HepG2 (cell line): Measurements from ENCODE around the gene TUBB2B. TPM values are rescaled to one million over a fixed set of nuclear protein-coding genes. Genes with fewer than 3 reads are reported as not detected.

Experiments used
- ATAC-seq: fragments of 200-7000 bp; cut with Tn5 transposase; 3 replicates; pipeline ENCODE4 v1.9.1; 2020; ENCODE audit warnings: mild to moderate bottlenecking, moderate library complexity
- BruUV-seq: library from RNA; stranded (reverse); fragments of 400-500 nt; replicated peaks from 2 replicates; lab custom pipeline; 2021; lab: Mats Ljungman, UMichigan
- CTCF ChIA-PET: fragments of 300-600 bp; formaldehyde crosslinking; extraction: SDS; loops from one replicate; lab custom pipeline; 2021; ENCODE audit warnings: low total read pairs, inconsistent platforms, low intra/inter-chr PET ratio; lab: Yijun Ruan, JAX
- POLR2A ChIA-PET: fragments of 350-600 bp; sonication (Branson Sonifier 250); formaldehyde crosslinking; loops from one replicate; lab custom pipeline; 2020; ENCODE audit warnings: antibody characterized with exemption, inconsistent platforms; lab: Yijun Ruan, JAX
- DNase-seq: peaks from one replicate; pipeline ENCODE4 v3.0.0-alpha.2; 2015; ENCODE audit warnings: low spot score
- FAIRE-seq: peaks from 3 replicates; lab custom pipeline; 2011; peaks lifted over from hg19 to GRCh38; lab: Jason Lieb, UNC
- H2AFZ ChIP-seq: one replicate; pipeline ENCODE4 v1.6.1; 2011; ENCODE audit warnings: low read length, inconsistent platforms
- H3K27ac ChIP-seq: fragments of 300-600 bp; 3 replicates; pipeline ENCODE4 v1.8.0; 2011; ENCODE audit warnings: mixed run types, mild to moderate bottlenecking, mixed read lengths, low read length, inconsistent platforms; ENCODE audit not compliant: insufficient read depth; ENCODE audit errors: extremely low read length
- H3K27me3 ChIP-seq, 2 experiments: fragments of 200-600 bp in 1 of 2; 2 replicates in 1 of 2; 3 replicates in 1 of 2; pipeline versions ENCODE4 v1.6.0 to v1.8.0; 2011; ENCODE audit warnings: low read length in 2 of 2, mild to moderate bottlenecking in 2 of 2, moderate library complexity in 2 of 2, inconsistent platforms in 1 of 2; ENCODE audit not compliant: insufficient read depth in 2 of 2, control insufficient read depth in 1 of 2
- H3K36me3 ChIP-seq, 2 experiments: fragments of 200-600 bp in 1 of 2; replicated peaks in 1 of 2; 2 replicates in 1 of 2; 3 replicates in 1 of 2; pipeline versions ENCODE4 v1.5.1 to v1.8.0; 2011; ENCODE audit warnings: low read length in 2 of 2, inconsistent platforms in 1 of 2; ENCODE audit not compliant: insufficient read depth in 2 of 2, control insufficient read depth in 1 of 2
- H3K4me1 ChIP-seq: 2 replicates; pipeline ENCODE4 v1.5.1; 2012; ENCODE audit warnings: low read length, inconsistent platforms; ENCODE audit not compliant: insufficient read depth
- H3K4me2 ChIP-seq: 2 replicates; pipeline ENCODE4 v1.6.0; 2011; ENCODE audit warnings: low read depth, low read length, inconsistent platforms
- H3K4me3 ChIP-seq, 3 experiments: fragments of 200-600 bp in 1 of 3; sonication (generic), shearing (Covaris generic) in 1 of 3; replicated peaks in 1 of 3; 2 replicates each; pipeline ENCODE4 v1.5.1; 2011 to 2016; ENCODE audit warnings: low read length in 3 of 3, inconsistent platforms in 2 of 3, low read depth in 2 of 3, mild to moderate bottlenecking in 2 of 3, control low read depth in 1 of 3, mixed read lengths in 1 of 3; ENCODE audit not compliant: insufficient read depth in 1 of 3
- H3K79me2 ChIP-seq: one replicate; pipeline ENCODE4 v1.6.1; 2011; ENCODE audit warnings: low read length, inconsistent platforms; ENCODE audit not compliant: insufficient read depth
- H3K9ac ChIP-seq: 2 replicates; pipeline ENCODE4 v1.6.0; 2011; ENCODE audit warnings: mild to moderate bottlenecking, low read depth, low read length, inconsistent platforms; ENCODE audit not compliant: insufficient read depth
- H3K9me3 ChIP-seq: 2 replicates; pipeline ENCODE4 v1.5.1; 2012; ENCODE audit warnings: mild to moderate bottlenecking, low read length
- H4K20me1 ChIP-seq: 2 replicates; pipeline ENCODE4 v1.6.0; 2011; ENCODE audit warnings: inconsistent platforms, mild to moderate bottlenecking, low read length, moderate library complexity; ENCODE audit not compliant: insufficient read depth
- IRF1 ChIP-seq: sonication (generic); formaldehyde crosslinking; IDR thresholded peaks from 2 replicates; pipeline ENCODE4 v1.4.0; 2020; ENCODE audit warnings: low read depth, mild to moderate bottlenecking, missing genetic modification reagents
- KDM3A ChIP-seq: IDR thresholded peaks from 2 replicates; pipeline ENCODE4 v1.6.1; 2018; ENCODE audit warnings: low read depth, missing compliant biosample characterization
- MBNL3 ChIP-seq: fragments of 250-450 bp; sonication (Bioruptor Pico); conservative IDR thresholded peaks from 2 replicates; pipeline ENCODE4 v1.8.0; 2022; ENCODE audit warnings: mild to moderate bottlenecking, inconsistent platforms
- MNT ChIP-seq: fragments of 450-650 bp; IDR thresholded peaks from 2 replicates; pipeline ENCODE4 v1.6.1; 2016
- RBAK ChIP-seq: sonication (generic); formaldehyde crosslinking; IDR thresholded peaks from 2 replicates; pipeline ENCODE4 v1.5.1; 2020; ENCODE audit warnings: mild to moderate bottlenecking, missing genetic modification reagents
- RCOR2 ChIP-seq: IDR thresholded peaks from 2 replicates; pipeline ENCODE4 v1.6.1; 2016; ENCODE audit warnings: missing biosample characterization, missing genetic modification reagents
- SATB2 ChIP-seq: sonication (generic); formaldehyde crosslinking; IDR thresholded peaks from 2 replicates; pipeline ENCODE4 v1.5.0; 2020; ENCODE audit warnings: missing genetic modification reagents
- SP4 ChIP-seq: sonication (generic); formaldehyde crosslinking; IDR thresholded peaks from 2 replicates; pipeline ENCODE4 v1.8.1; 2023; ENCODE audit warnings: mild to moderate bottlenecking, missing genetic modification reagents
- TEF ChIP-seq: sonication (generic); formaldehyde crosslinking; IDR thresholded peaks from 2 replicates; pipeline ENCODE4 v1.5.0; 2020; ENCODE audit warnings: missing genetic modification reagents
- TP53 ChIP-seq: sonication (generic); formaldehyde crosslinking; conservative IDR thresholded peaks from 2 replicates; pipeline ENCODE4 v1.4.0; 2020; ENCODE audit warnings: missing genetic modification reagents
- ZNF10 ChIP-seq: sonication (generic); formaldehyde crosslinking; IDR thresholded peaks from 2 replicates; pipeline ENCODE4 v1.4.0; 2020; ENCODE audit warnings: mild to moderate bottlenecking, low read depth, missing genetic modification reagents, borderline replicate concordance
- ZNF30 ChIP-seq: sonication (generic); formaldehyde crosslinking; IDR thresholded peaks from 2 replicates; pipeline ENCODE4 v1.5.0; 2020; ENCODE audit warnings: mild to moderate bottlenecking, missing genetic modification reagents
- ZNF431 ChIP-seq: sonication (generic); formaldehyde crosslinking; IDR thresholded peaks from 2 replicates; pipeline ENCODE4 v1.9.0; 2022; ENCODE audit warnings: missing genetic modification reagents, low read depth, mild to moderate bottlenecking, borderline replicate concordance
- ZNF615 ChIP-seq: sonication (generic); formaldehyde crosslinking; IDR thresholded peaks from 2 replicates; pipeline ENCODE4 v1.5.0; 2020; ENCODE audit warnings: mild to moderate bottlenecking, missing genetic modification reagents, borderline replicate concordance
- ZNF746 ChIP-seq: sonication (generic); formaldehyde crosslinking; IDR thresholded peaks from 2 replicates; pipeline ENCODE4 v1.8.0; 2022; ENCODE audit warnings: mild to moderate bottlenecking, missing genetic modification reagents
- ZNF747 ChIP-seq: sonication (generic); formaldehyde crosslinking; IDR thresholded peaks from 2 replicates; pipeline ENCODE4 v1.8.1; 2023; ENCODE audit warnings: missing genetic modification reagents, mild to moderate bottlenecking, borderline replicate concordance
- ZNF773 ChIP-seq: sonication (generic); formaldehyde crosslinking; IDR thresholded peaks from 2 replicates; pipeline ENCODE4 v1.4.0; 2020; ENCODE audit warnings: missing genetic modification reagents, borderline replicate concordance
- WGBS: methylation state at CpG from one replicate; pipeline ENCODE4 v1.1.6; 2017; ENCODE audit warnings: low lambda C conversion rate; 5-methylcytosine and 5-hydroxymethylcytosine counted together
- in situ Hi-C: cut with HindIII; loops from 2 replicates; pipeline ENCODE4 v1.10.0; 2017; ENCODE audit warnings: low pct_unique_long_range_greater_than_20kb; ENCODE audit not compliant: extremely low pct_ligation_motif_present
- intact Hi-C: fragments of 100-400 bp; cut with micrococcal nuclease; formaldehyde crosslinking; loops from one replicate; pipeline ENCODE4 v1.10.0; 2022; ENCODE audit not compliant: unreplicated experiment
- polyA plus RNA-seq, 8 experiments: library from polyadenylated mRNA; depleted of rRNA in 3 of 8; stranded (reverse) in 7 of 8; unstranded in 1 of 8; fragments of >200 nt; fragmentation: Illumina TruSeq in 4 of 8; extraction: Trizol in 4 of 8; gene quantifications; 2 replicates each; pipeline versions ENCODE4 v1.2.1 to v1.2.3, GENCODE V29; 2011 to 2016; ENCODE audit warnings: low read depth in 4 of 8, missing spikeins in 1 of 8, mixed read lengths in 1 of 8; ENCODE audit not compliant: insufficient read depth in 1 of 8
- total RNA-seq, 5 experiments: library from RNA; depleted of rRNA; stranded (reverse); fragments of >200 nt; fragmentation: Illumina TruSeq; extraction: Trizol; gene quantifications; 2 replicates each; pipeline ENCODE4 v1.2.3, GENCODE V29; 2016; ENCODE audit warnings: low read depth in 1 of 5

TUBB2B gene
- total and polyA plus RNA-seq, 2 of the 13 experiments (the other 11 are each of a cell fraction or from before 2014, with no cell fraction given) = 10.3 to 23.6 TPM

GRCh38 chr6:3190779-3191178 lies 36.7 kb downstream of the TUBB2B start:
- POLR2A ChIA-PET = no interaction called here
- intact Hi-C loops = no loop called here

GRCh38 chr6:3190056-3190455 lies 37.4 kb downstream of the TUBB2B start:
- H3K9ac ChIP-seq = no peak overlapping the region
- no peaks in the 10 kb centered on the region for H3K9me3 ChIP-seq
- H3K4me2 ChIP-seq = no peak overlapping the region
- H3K27me3 ChIP-seq = peaks cover 0 to 3% of the 10 kb centered on the region in 2 experiments; a peak in 2 of 5 replicates
- intact Hi-C loops (no loop called here), in situ Hi-C loops (no loop called here)
- DNase-seq (no peak), FAIRE-seq (no peak), ATAC-seq (no peak)
- H3K4me1 ChIP-seq = peaks cover 18% of the 10 kb centered on the region
- no peaks in the 10 kb centered on the region; a peak in 1 of 5 replicates for H3K36me3 ChIP-seq
- H4K20me1 ChIP-seq = no peaks in the 10 kb centered on the region
- H3K27ac ChIP-seq = no peak overlapping the region
- 67% methylated on average over 4 of the region's 4 CpGs for WGBS
- H3K4me3 ChIP-seq = no peak overlapping the region
- ChIA-PET CTCF (no interaction called here), POLR2A (no interaction called here)
- peaks cover 7% of the 10 kb centered on the region for H3K79me2 ChIP-seq
- no TSS peak for BruUV-seq
- H2AFZ ChIP-seq = no peak overlapping the region
- TF ChIP-seq MBNL3 (no peak), ZNF615 (no peak), ZNF431 (CRISPR knock-in tag) (no peak), TEF (CRISPR knock-in tag) (no peak), SP4 (CRISPR knock-in tag) (no peak), RCOR2 (CRISPR knock-in tag) (no peak), SATB2 (CRISPR knock-in tag) (no peak), ZNF773 (CRISPR knock-in tag) (no peak), IRF1 (CRISPR knock-in tag) (no peak)

More at GRCh38 chr6:3190779-3191178, 36.7 kb downstream of the TUBB2B start:
- ATAC-seq (no peak), DNase-seq (no peak), FAIRE-seq (no peak)
- in situ Hi-C loops = no loop called here
- Histone ChIP-seq H3K27ac (no peak overlapping the region), H3K4me1 (peaks cover 26% of the 10 kb centered on the region), H3K4me3 (no peak overlapping the region), H3K9me3 (no peaks in the 10 kb centered on the region), H3K4me2 (no peak overlapping the region), H2AFZ (no peak overlapping the region), H3K9ac (no peak overlapping the region), H3K27me3 (peaks cover 0 to 3% of the 10 kb centered on the region in 2 experiments; a peak in 2 of 5 replicates), H3K36me3 (no peaks in the 10 kb centered on the region; a peak in 1 of 5 replicates), H3K79me2 (peaks cover 7% of the 10 kb centered on the region), H4K20me1 (no peaks in the 10 kb centered on the region)
- no peak for TF ChIP-seq MNT
- TF ChIP-seq ZNF30 (CRISPR knock-in tag) = no peak
- no peak for TF ChIP-seq KDM3A (CRISPR knock-in tag)
- no peak for TF ChIP-seq ZNF747 (CRISPR knock-in tag)
- TF ChIP-seq TP53 (CRISPR knock-in tag) = no peak
- peak; percentile 87 for TF ChIP-seq RBAK
- TF ChIP-seq ZNF10 = no peak
- TF ChIP-seq ZNF746 (CRISPR knock-in tag) = no peak
- CTCF ChIA-PET = no interaction called here
- BruUV-seq = no TSS peak
- WGBS = 68% methylated on average over 5 of the region's 5 CpGs
